DND-41 (cell line): ENCODE data around the gene FANCE.

Experiments
- ATAC-seq: fragments of 200-7000 bp; cut with Tn5 transposase; 3 replicates; pipeline ENCODE4 v1.9.1; 2021; ENCODE audit warnings: low read depth; ENCODE audit not compliant: insufficient read depth
- DNase-seq: peaks from one replicate; pipeline ENCODE4 v3.0.0-alpha.2; 2020
- H2AFZ ChIP-seq: 2 replicates; pipeline ENCODE4 v1.6.0; 2012; ENCODE audit warnings: low read depth, low read length
- H3K27ac ChIP-seq: 2 replicates; pipeline ENCODE4 v1.5.1; 2012; ENCODE audit warnings: low read length, inconsistent platforms
- H3K27me3 ChIP-seq: fragments of 200-600 bp; sonication (generic); 2 replicates; pipeline ENCODE4 v1.6.0; 2012; ENCODE audit warnings: low read length, mild to moderate bottlenecking, inconsistent platforms; ENCODE audit not compliant: insufficient read depth, poor library complexity
- H3K36me3 ChIP-seq: 2 replicates; pipeline ENCODE4 v1.5.1; 2012; ENCODE audit warnings: low read length, inconsistent platforms; ENCODE audit not compliant: insufficient read depth
- H3K4me1 ChIP-seq: 2 replicates; pipeline ENCODE4 v1.5.1; 2012; ENCODE audit warnings: mild to moderate bottlenecking, low read length; ENCODE audit not compliant: insufficient read depth
- H3K4me2 ChIP-seq: 2 replicates; pipeline ENCODE4 v1.6.0; 2012; ENCODE audit warnings: mild to moderate bottlenecking, moderate library complexity, low read length, inconsistent platforms; ENCODE audit not compliant: insufficient read depth
- H3K4me3 ChIP-seq, 2 experiments: fragments of 200-600 bp in 1 of 2; shearing (Covaris generic) in 1 of 2; 2 replicates each; pipeline ENCODE4 v1.5.1; 2012 to 2016; ENCODE audit warnings: inconsistent platforms in 2 of 2, low read length in 2 of 2, mild to moderate bottlenecking in 2 of 2, low read depth in 1 of 2, moderate library complexity in 1 of 2
- H3K79me2 ChIP-seq: 2 replicates; pipeline ENCODE4 v1.6.0; 2012; ENCODE audit warnings: low read length, inconsistent platforms; ENCODE audit not compliant: insufficient read depth
- H3K9ac ChIP-seq: 2 replicates; pipeline ENCODE4 v1.6.0; 2012; ENCODE audit warnings: low read depth, mild to moderate bottlenecking, inconsistent platforms, low read length, moderate library complexity
- H3K9me3 ChIP-seq: 2 replicates; pipeline ENCODE4 v1.5.1; 2012; ENCODE audit warnings: low read length, moderate library complexity, mild to moderate bottlenecking, inconsistent platforms; ENCODE audit not compliant: insufficient read depth, severe bottlenecking
- H4K20me1 ChIP-seq: 2 replicates; pipeline ENCODE4 v1.6.0; 2012; ENCODE audit warnings: low read length; ENCODE audit not compliant: insufficient read depth
- EZH2 ChIP-seq: IDR thresholded peaks from 3 replicates; pipeline ENCODE4 v1.6.1; 2012; ENCODE audit warnings: borderline replicate concordance, low read depth, mild to moderate bottlenecking, moderate library complexity, low read length, inconsistent platforms; ENCODE audit not compliant: severe bottlenecking
- TF ChIP-seq, protein P1 (sequence below): IDR thresholded peaks from 2 replicates; pipeline ENCODE4 v1.5.1; 2012; ENCODE audit warnings: borderline replicate concordance, low read length, moderate library complexity, mild to moderate bottlenecking; ENCODE audit not compliant: poor library complexity, severe bottlenecking; ENCODE audit errors: extremely low read depth

The FANCE gene

DNA sequence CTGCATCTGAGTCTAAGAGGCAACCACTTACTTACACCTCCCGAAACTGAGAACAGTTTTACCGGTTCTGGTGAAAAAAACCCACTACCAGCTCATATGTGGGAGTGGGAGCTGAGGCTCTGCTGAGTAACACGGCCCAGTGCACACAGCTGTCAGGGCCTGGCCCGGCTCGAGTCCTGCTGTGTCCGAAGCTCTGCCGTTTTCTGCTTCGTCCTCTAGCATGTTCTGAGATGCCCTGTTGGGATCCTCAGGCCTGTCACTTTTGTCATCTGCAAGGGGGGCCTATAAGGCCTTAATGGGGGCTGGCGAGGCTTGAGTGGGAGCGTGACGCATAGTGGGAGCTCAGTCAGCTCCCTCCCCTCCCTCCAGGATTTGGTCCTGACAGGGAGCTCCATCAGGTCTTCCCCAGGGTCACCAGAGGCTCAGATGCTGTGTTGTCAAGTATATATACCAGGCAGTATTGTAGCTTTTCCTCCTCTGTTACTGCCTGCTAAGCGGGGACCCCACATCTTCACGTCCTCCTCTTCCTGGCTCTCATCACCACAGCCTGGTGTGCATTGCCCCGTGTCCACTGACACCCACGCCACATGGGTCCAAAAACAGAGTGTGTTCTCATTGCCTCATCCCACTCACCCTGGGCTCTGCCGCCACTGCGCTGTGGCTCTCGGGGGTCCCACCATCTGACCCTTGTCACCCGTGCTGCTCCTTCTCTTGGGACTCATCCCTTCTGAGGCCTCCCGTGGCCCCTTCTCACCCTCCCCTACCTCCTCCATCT is 45.2 kb upstream of the FANCE start:
- no peak overlapping the region for H2AFZ ChIP-seq
- H3K9me3 ChIP-seq: no peaks in the 10 kb centered on the region
- TF ChIP-seq, protein P1, sequence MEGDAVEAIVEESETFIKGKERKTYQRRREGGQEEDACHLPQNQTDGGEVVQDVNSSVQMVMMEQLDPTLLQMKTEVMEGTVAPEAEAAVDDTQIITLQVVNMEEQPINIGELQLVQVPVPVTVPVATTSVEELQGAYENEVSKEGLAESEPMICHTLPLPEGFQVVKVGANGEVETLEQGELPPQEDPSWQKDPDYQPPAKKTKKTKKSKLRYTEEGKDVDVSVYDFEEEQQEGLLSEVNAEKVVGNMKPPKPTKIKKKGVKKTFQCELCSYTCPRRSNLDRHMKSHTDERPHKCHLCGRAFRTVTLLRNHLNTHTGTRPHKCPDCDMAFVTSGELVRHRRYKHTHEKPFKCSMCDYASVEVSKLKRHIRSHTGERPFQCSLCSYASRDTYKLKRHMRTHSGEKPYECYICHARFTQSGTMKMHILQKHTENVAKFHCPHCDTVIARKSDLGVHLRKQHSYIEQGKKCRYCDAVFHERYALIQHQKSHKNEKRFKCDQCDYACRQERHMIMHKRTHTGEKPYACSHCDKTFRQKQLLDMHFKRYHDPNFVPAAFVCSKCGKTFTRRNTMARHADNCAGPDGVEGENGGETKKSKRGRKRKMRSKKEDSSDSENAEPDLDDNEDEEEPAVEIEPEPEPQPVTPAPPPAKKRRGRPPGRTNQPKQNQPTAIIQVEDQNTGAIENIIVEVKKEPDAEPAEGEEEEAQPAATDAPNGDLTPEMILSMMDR: no peak
- TF ChIP-seq EZH2: no peak
- no peak overlapping the region for H3K27ac ChIP-seq
- DNase-seq: no peak
- no peak for ATAC-seq
- peaks cover 19% of the 10 kb centered on the region; the same call in 1 of the 2 replicates for H4K20me1 ChIP-seq
- peaks cover 9% of the 10 kb centered on the region; the same call in 1 of the 2 replicates for H3K36me3 ChIP-seq
- H3K79me2 ChIP-seq: no peaks in the 10 kb centered on the region
- no peak overlapping the region for H3K4me2 ChIP-seq
- H3K9ac ChIP-seq: no peak overlapping the region
- H3K27me3 ChIP-seq: no peaks in the 10 kb centered on the region
- no peak overlapping the region for H3K4me3 ChIP-seq
- no peaks in the 10 kb centered on the region for H3K4me1 ChIP-seq

DNA sequence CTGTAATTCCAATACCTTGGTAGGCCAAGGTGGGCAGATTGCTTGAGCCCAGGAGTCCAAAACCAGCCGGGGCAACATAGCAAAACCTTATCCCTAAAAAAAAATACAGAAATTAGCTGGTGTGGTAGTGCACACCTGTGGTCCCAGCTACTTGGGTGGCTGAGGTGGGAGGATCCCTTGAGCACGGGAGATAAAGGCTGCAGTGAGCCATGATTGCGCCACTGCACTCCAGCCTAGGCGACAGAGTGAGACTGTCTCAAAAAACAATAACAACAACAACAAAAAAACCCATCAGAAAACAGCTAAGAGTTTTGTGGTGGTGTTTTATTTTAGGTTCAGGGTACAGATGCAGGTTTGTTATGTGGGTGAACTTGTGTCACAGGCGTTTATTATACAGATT is 42.9 kb upstream of the FANCE start:
- no peak overlapping the region for H2AFZ ChIP-seq
- ATAC-seq (no peak), DNase-seq (no peak)
- peaks cover 23% of the 10 kb centered on the region for H3K36me3 ChIP-seq
- no peaks in the 10 kb centered on the region for H3K9me3 ChIP-seq
- peaks cover 9% of the 10 kb centered on the region; the same call in 1 of the 2 replicates for H4K20me1 ChIP-seq
- H3K9ac ChIP-seq: no peak overlapping the region
- H3K4me3 ChIP-seq: no peak overlapping the region
- TF ChIP-seq, protein P1: no peak
- no peak for TF ChIP-seq EZH2
- no peak overlapping the region for H3K27ac ChIP-seq
- no peaks in the 10 kb centered on the region for H3K79me2 ChIP-seq
- H3K4me2 ChIP-seq: no peak overlapping the region
- no peaks in the 10 kb centered on the region for H3K27me3 ChIP-seq
- no peaks in the 10 kb centered on the region for H3K4me1 ChIP-seq

DNA sequence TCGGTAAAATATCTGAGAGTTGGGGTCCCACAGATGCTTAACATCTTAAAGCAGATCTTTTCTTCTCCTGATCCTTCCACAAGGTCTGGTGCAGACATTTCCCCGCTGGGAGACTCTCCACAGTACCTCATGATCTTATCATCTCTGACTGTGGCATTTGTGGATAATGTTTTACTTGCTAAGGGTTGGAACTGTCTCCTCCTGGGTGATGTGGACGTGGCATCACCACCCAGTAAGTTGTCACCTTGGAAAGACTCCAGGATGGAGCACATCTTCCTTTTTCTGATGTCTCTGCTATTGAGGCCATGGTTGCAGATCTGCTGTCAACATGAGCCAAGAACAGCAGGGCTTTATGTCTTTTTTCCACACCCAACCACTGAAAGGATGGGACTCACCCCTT is 42.0 kb upstream of the FANCE start:
- DNase-seq (no peak), ATAC-seq (no peak)
- Histone ChIP-seq H3K9me3 (no peaks in the 10 kb centered on the region), H3K79me2 (no peaks in the 10 kb centered on the region), H3K36me3 (peaks cover 23% of the 10 kb centered on the region), H2AFZ (no peak overlapping the region), H3K4me2 (no peak overlapping the region), H4K20me1 (peaks cover 5% of the 10 kb centered on the region; the same call in 1 of the 2 replicates), H3K4me3 (no peak overlapping the region), H3K9ac (no peak overlapping the region), H3K27me3 (no peaks in the 10 kb centered on the region), H3K4me1 (no peaks in the 10 kb centered on the region), H3K27ac (no peak overlapping the region)
- TF ChIP-seq, protein P1: no peak
- TF ChIP-seq EZH2: no peak
